Right atrium auricular region (tissue), 2 donors: Measurements from ENCODE around the gene MYPN. TPM values are rescaled to one million over a fixed set of nuclear protein-coding genes. Genes with fewer than 3 reads are reported as not detected.

Experiments used
- DNase-seq: peaks from one replicate; pipeline ENCODE4 v3.0.0-alpha.2; 2019; ENCODE audit warnings: low spot score
- H3K27ac ChIP-seq, 2 donors: fragments of 200-600 bp; sonication (generic); 1 replicate in 1 of 2; 2 replicates in 1 of 2; pipeline ENCODE4 v1.5.1; 2016 to 2019
- H3K27me3 ChIP-seq, 2 donors: fragments of 200-600 bp; sonication (generic); one replicate each; pipeline versions ENCODE4 v1.5.1 to v1.6.0; 2017 to 2019
- H3K36me3 ChIP-seq: fragments of 200-600 bp; sonication (generic); one replicate; pipeline ENCODE4 v1.5.1; 2016
- H3K4me1 ChIP-seq, 2 donors: fragments of 200-600 bp; sonication (generic); one replicate each; pipeline versions ENCODE4 v1.5.1 to v1.6.0; 2017 to 2019
- H3K4me3 ChIP-seq, 2 donors: fragments of 200-600 bp; sonication (generic); 1 replicate in 1 of 2; 2 replicates in 1 of 2; pipeline ENCODE4 v1.5.1; 2017 to 2019; ENCODE audit warnings: mild to moderate bottlenecking in 1 of 2, moderate library complexity in 1 of 2
- H3K9me3 ChIP-seq, 2 donors: fragments of 200-600 bp; sonication (generic); one replicate each; pipeline ENCODE4 v1.5.1; 2019
- CTCF ChIP-seq, 2 donors: fragments of 200-600 bp; sonication (generic); IDR thresholded peaks; one replicate each; pipeline ENCODE4 v1.5.1; 2019; ENCODE audit warnings: antibody characterized with exemption in 2 of 2
- total RNA-seq, 2 donors: library from RNA; depleted of rRNA; stranded (reverse); fragments of >200 nt; gene quantifications; one replicate each; pipeline ENCODE4 v1.1.0, GENCODE V29; 2016

MYPN gene
- total RNA-seq, 2 donors from 2014 or later, result 93.5 to 145 TPM

- no peak overlapping the region for H3K4me3 ChIP-seq
- no peaks in the 10 kb centered on the region for H3K27me3 ChIP-seq
- H3K36me3 ChIP-seq, result no peaks in the 10 kb centered on the region
- H3K4me1 ChIP-seq, result no peaks in the 10 kb centered on the region
- no peak for DNase-seq
- H3K9me3 ChIP-seq, result no peaks in the 10 kb centered on the region
- no peak for TF ChIP-seq CTCF (IDR thresholded peaks at IDR 0.05)
- H3K27ac ChIP-seq, result no peak overlapping the region
Measured at GRCh38 chr10:68261132-68261856, 152.0 kb downstream of the MYPN start.

Other genes starting within 250 kb of the MYPN start
- 10 to 100 TPM; 10.4 to 12.1 TPM for gene SIRT1, start 224.8 kb upstream of the MYPN start, total RNA-seq
- 10 to 100 TPM; 22.0 to 22.5 TPM for gene HERC4, start 34.2 kb upstream of the MYPN start, total RNA-seq
- not detected for gene ATOH7, start 122.6 kb downstream of the MYPN start, total RNA-seq
- gene HNRNPH3, start 222.6 kb downstream of the MYPN start, total RNA-seq, result 10 to 100 TPM; 29.7 to 34.8 TPM
- 1 to 10 TPM; 2.7 to 4.5 TPM for gene PBLD, start 223.4 kb downstream of the MYPN start, total RNA-seq